ENCODE data around the gene CRTC1. TPM values are rescaled to one million over a fixed set of nuclear protein-coding genes. Genes with fewer than 3 reads are reported as not detected.

The CRTC1 gene
- total RNA-seq, 1 experiment from 2014 or later = 1.4 TPM

Other genes starting within 250 kb of the CRTC1 start
- gene ISYNA1, start 245.5 kb upstream of the CRTC1 start, total RNA-seq (2014; rRNA removed; shearing (Covaris generic)) = 0.72 and 0.98 TPM in 2 replicates
- 9.0 and 10.3 TPM in 2 replicates for gene ELL, start 161.6 kb upstream of the CRTC1 start, total RNA-seq (2014; rRNA removed; shearing (Covaris generic))
- gene FKBP8, start 140.1 kb upstream of the CRTC1 start, total RNA-seq (2014; rRNA removed; shearing (Covaris generic)) = 286 and 312 TPM in 2 replicates
- gene KXD1, start 125.8 kb upstream of the CRTC1 start, total RNA-seq (2014; rRNA removed; shearing (Covaris generic)) = 111 and 117 TPM in 2 replicates
- gene UBA52, start 111.8 kb upstream of the CRTC1 start, total RNA-seq (2014; rRNA removed; shearing (Covaris generic)) = 779 and 974 TPM in 2 replicates
- gene REX1BD, start 94.9 kb upstream of the CRTC1 start, total RNA-seq (2014; rRNA removed; shearing (Covaris generic)) = 122 and 137 TPM in 2 replicates
- 29.3 and 55.9 TPM in 2 replicates for gene CRLF1, start 76.9 kb upstream of the CRTC1 start, total RNA-seq (2014; rRNA removed; shearing (Covaris generic))
- gene TMEM59L, start 70.8 kb upstream of the CRTC1 start, total RNA-seq (2014; rRNA removed; shearing (Covaris generic)) = 5.2 and 5.4 TPM in 2 replicates
- 2.5 and 5.3 TPM in 2 replicates for gene KLHL26, start 46.7 kb upstream of the CRTC1 start, total RNA-seq (2014; rRNA removed; shearing (Covaris generic))
- not detected in 2 replicates for gene COMP, start 107.6 kb downstream of the CRTC1 start, total RNA-seq (2014; rRNA removed; shearing (Covaris generic))
- 40.3 and 56.4 TPM in 2 replicates for gene UPF1, start 148.3 kb downstream of the CRTC1 start, total RNA-seq (2014; rRNA removed; shearing (Covaris generic))
- 3.1 and 5.3 TPM in 2 replicates for gene CERS1, start 212.5 kb downstream of the CRTC1 start, total RNA-seq (2014; rRNA removed; shearing (Covaris generic))
- 429 and 452 TPM in 2 replicates for gene COPE, start 235.7 kb downstream of the CRTC1 start, total RNA-seq (2014; rRNA removed; shearing (Covaris generic))
- gene DDX49, start 236.0 kb downstream of the CRTC1 start, total RNA-seq (2014; rRNA removed; shearing (Covaris generic)) = 65.7 and 73.6 TPM in 2 replicates

Measured in A172 (cell line).